GM19043 (cell line): Measurements from ENCODE around the gene FHIT.

ENCODE experiments used
- ATAC-seq: cut with Tn5 transposase; IDR thresholded peaks from one replicate; pipeline ENCODE4 v1.9.1; 2021; ENCODE audit warnings: low read depth; ENCODE audit not compliant: unreplicated experiment

FHIT gene

GRCh38 chr3:61251174-61251972, at the start of gene FHIT:
TSS of gene FHIT (minus strand) at chr3:61251452.
- ATAC-seq = peak; percentile 88

- ATAC-seq = no peak
These were observed 49.5 kb upstream of the FHIT start for GRCh38 chr3:61300786-61301185.

GRCh38 chr3:61300006-61300380, 48.7 kb upstream of the FHIT start:
- ATAC-seq = no peak

- ATAC-seq = no peak
These were observed 48.2 kb upstream of the FHIT start for GRCh38 chr3:61299343-61300005.

GRCh38 chr3:61297821-61298220, 46.6 kb upstream of the FHIT start:
- ATAC-seq = no peak

GRCh38 chr3:61288446-61288845, 37.2 kb upstream of the FHIT start:
- no peak for ATAC-seq

- ATAC-seq = no peak
These were observed 32.6 kb upstream of the FHIT start for GRCh38 chr3:61283876-61284275.

GRCh38 chr3:61278713-61279112, 27.5 kb upstream of the FHIT start:
- no peak for ATAC-seq

- ATAC-seq = no peak
These were observed 26.2 kb upstream of the FHIT start for GRCh38 chr3:61277411-61277810.

- ATAC-seq = no peak
These were observed 18.2 kb upstream of the FHIT start for GRCh38 chr3:61269435-61269834.

GRCh38 chr3:61268644-61269043, 17.4 kb upstream of the FHIT start:
- ATAC-seq = no peak

GRCh38 chr3:61264281-61264680, 13.0 kb upstream of the FHIT start:
- no peak for ATAC-seq

GRCh38 chr3:61257148-61257547, 5.9 kb upstream of the FHIT start:
- ATAC-seq = no peak

GRCh38 chr3:61253756-61254155, 2.5 kb upstream of the FHIT start:
- ATAC-seq = no peak

GRCh38 chr3:61252836-61253235, 1.6 kb upstream of the FHIT start:
- no peak for ATAC-seq

GRCh38 chr3:61250784-61251173, 473 bp downstream of the FHIT start:
- no peak for ATAC-seq

- no peak for ATAC-seq
These were observed 2.8 kb downstream of the FHIT start for GRCh38 chr3:61248496-61248895.

- ATAC-seq = no peak
These were observed 4.1 kb downstream of the FHIT start for GRCh38 chr3:61247191-61247590.

- ATAC-seq = no peak
These were observed 11.4 kb downstream of the FHIT start for GRCh38 chr3:61239871-61240270.

- ATAC-seq = peak; percentile 21
These were observed 13.4 kb downstream of the FHIT start for GRCh38 chr3:61237858-61238257.

GRCh38 chr3:61236556-61236955, 14.7 kb downstream of the FHIT start:
- ATAC-seq = peak; percentile 80

- ATAC-seq = peak; percentile 37
These were observed 17.5 kb downstream of the FHIT start for GRCh38 chr3:61233746-61234145.
